ENCODE measurements around the gene FOXE1.

Gene FOXE1

GRCh38 chr9:97849980-97850379 is 3.0 kb upstream of the FOXE1 start:
- no peaks in the 10 kb centered on the region for H3K9me3 ChIP-seq (ENCODE audit: control insufficient read depth, insufficient read depth, low read depth, low read length)
- ChIA-PET POLR2A (no interaction called here), CTCF (no interaction called here)
- H3K4me1 ChIP-seq (ENCODE audit: control insufficient read depth, insufficient read depth, low read length) = peaks cover under 1% of the 10 kb centered on the region; the same call in 1 of the 2 replicates
- H3K36me3 ChIP-seq (ENCODE audit: control insufficient read depth in 2 of 2, insufficient read depth in 1 of 2, low read length in 2 of 2) = no peaks in the 10 kb centered on the region
- H3K27ac ChIP-seq (ENCODE audit: extremely low read depth, low read depth, low read length) = no peak overlapping the region
- H3K4me3 ChIP-seq (ENCODE audit: low read depth, low read length) = no peak overlapping the region
- TF ChIP-seq ZNF169 (tag by site-specific recombination; IDR thresholded peaks at IDR 0.05) = no peak
- TF ChIP-seq ZNF16 (tag by site-specific recombination; IDR thresholded peaks at IDR 0.05; ENCODE audit: low read depth) = no peak
- no peak for TF ChIP-seq GLI2 (tag by site-specific recombination; IDR thresholded peaks at IDR 0.05; ENCODE audit: borderline replicate concordance, low read depth)
- TF ChIP-seq ZNF692 (tag by site-specific recombination; IDR thresholded peaks at IDR 0.05) = no peak
- no peak for TF ChIP-seq SALL2 (tag by site-specific recombination; IDR thresholded peaks at IDR 0.05; ENCODE audit: borderline replicate concordance)
- no peak for TF ChIP-seq OSR2 (tag by site-specific recombination; IDR thresholded peaks at IDR 0.05)
- no peak for TF ChIP-seq ZNF580 (tag by site-specific recombination; IDR thresholded peaks at IDR 0.05)
- no peak for TF ChIP-seq ZNF785 (tag by site-specific recombination; IDR thresholded peaks at IDR 0.05)
- no peak for TF ChIP-seq KLF16 (tag by site-specific recombination; IDR thresholded peaks at IDR 0.05)
- TF ChIP-seq ZBTB6 (tag by site-specific recombination; IDR thresholded peaks at IDR 0.05) = no peak
- no peak for TF ChIP-seq ZNF398 (tag by site-specific recombination; IDR thresholded peaks at IDR 0.05)
- no peak for TF ChIP-seq ZNF24 (tag by site-specific recombination; IDR thresholded peaks at IDR 0.05)
- no peak for TF ChIP-seq ZNF114 (tag by site-specific recombination; IDR thresholded peaks at IDR 0.05)
- TF ChIP-seq IKZF3 (tag by site-specific recombination; IDR thresholded peaks at IDR 0.05) = no peak
- no peak for TF ChIP-seq ZNF548 (tag by site-specific recombination; IDR thresholded peaks at IDR 0.05)
- TF ChIP-seq ZSCAN23 (tag by site-specific recombination; IDR thresholded peaks at IDR 0.05) = no peak
- no peak for TF ChIP-seq ZBTB11 (tag by site-specific recombination; conservative IDR thresholded peaks at IDR 0.05; ENCODE audit: low read depth)
- TF ChIP-seq ZNF23 (tag by site-specific recombination; IDR thresholded peaks at IDR 0.05; ENCODE audit: borderline replicate concordance) = no peak
- TF ChIP-seq ZNF239 (tag by site-specific recombination; IDR thresholded peaks at IDR 0.05) = no peak

Data from HEK293 (cell line).